ENCODE data around the gene TUBGCP6.

DNA sequence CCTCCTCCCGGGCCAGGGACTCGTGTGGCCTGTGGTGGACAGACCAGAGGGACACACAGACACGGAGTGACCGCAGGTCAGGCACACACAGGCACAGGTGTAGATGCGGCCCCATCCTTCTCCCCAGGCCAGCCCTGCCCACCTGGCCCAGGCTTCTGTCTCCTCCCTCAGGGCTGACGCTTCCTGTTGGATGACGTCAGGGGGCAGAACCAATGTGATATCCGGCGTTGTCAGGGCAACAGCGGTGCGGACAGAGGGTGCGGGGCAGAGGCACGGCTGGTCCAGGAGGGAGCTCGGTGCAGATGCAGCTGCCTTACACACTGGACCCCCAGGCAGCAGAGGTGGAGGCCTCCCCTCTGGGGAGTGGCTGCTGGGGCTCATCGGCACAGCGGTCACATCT is 2.9 kb upstream of the TUBGCP6 start:
- TF ChIP-seq, protein P1, sequence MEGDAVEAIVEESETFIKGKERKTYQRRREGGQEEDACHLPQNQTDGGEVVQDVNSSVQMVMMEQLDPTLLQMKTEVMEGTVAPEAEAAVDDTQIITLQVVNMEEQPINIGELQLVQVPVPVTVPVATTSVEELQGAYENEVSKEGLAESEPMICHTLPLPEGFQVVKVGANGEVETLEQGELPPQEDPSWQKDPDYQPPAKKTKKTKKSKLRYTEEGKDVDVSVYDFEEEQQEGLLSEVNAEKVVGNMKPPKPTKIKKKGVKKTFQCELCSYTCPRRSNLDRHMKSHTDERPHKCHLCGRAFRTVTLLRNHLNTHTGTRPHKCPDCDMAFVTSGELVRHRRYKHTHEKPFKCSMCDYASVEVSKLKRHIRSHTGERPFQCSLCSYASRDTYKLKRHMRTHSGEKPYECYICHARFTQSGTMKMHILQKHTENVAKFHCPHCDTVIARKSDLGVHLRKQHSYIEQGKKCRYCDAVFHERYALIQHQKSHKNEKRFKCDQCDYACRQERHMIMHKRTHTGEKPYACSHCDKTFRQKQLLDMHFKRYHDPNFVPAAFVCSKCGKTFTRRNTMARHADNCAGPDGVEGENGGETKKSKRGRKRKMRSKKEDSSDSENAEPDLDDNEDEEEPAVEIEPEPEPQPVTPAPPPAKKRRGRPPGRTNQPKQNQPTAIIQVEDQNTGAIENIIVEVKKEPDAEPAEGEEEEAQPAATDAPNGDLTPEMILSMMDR (IDR thresholded peaks at IDR 0.05) = no peak
- TF ChIP-seq POLR2A (IDR thresholded peaks at IDR 0.05) = no peak

Measured in esophagus squamous epithelium (tissue), 4 donors.